ENCODE measurements around the gene CLEC3B.

- no peak for TF ChIP-seq POLR2A (IDR thresholded peaks at IDR 0.05)
- no peak for TF ChIP-seq CTCF (IDR thresholded peaks at IDR 0.05)
These were observed 2.4 kb upstream of the CLEC3B start for GRCh38 chr3:45023675-45024074.
